GM12891 (cell line): Measurements from ENCODE around the gene MEAK7.

Experiments
- PAX5 ChIP-seq: IDR thresholded peaks from 2 replicates; pipeline ENCODE4 v1.6.1; 2011; ENCODE audit warnings: low read length, moderate library complexity, mild to moderate bottlenecking; ENCODE audit not compliant: insufficient read depth, severe bottlenecking
- POLR2A ChIP-seq: IDR thresholded peaks from 2 replicates; pipeline ENCODE4 v1.6.1; 2011; ENCODE audit warnings: low read depth, low read length, control low read depth
- POLR2AphosphoS5 ChIP-seq: IDR thresholded peaks from 2 replicates; pipeline ENCODE4 v1.6.1; 2011; ENCODE audit warnings: low read depth, low read length, control low read depth
- POU2F2 ChIP-seq: IDR thresholded peaks from 2 replicates; pipeline ENCODE4 v1.6.1; 2011; ENCODE audit warnings: low read depth, mild to moderate bottlenecking, control low read depth, low read length, moderate library complexity
- SPI1 ChIP-seq: IDR thresholded peaks from 2 replicates; pipeline ENCODE4 v1.6.1; 2011; ENCODE audit warnings: low read depth, low read length, control low read depth
- TAF1 ChIP-seq: IDR thresholded peaks from 2 replicates; pipeline ENCODE4 v1.6.1; 2011; ENCODE audit warnings: low read depth, low read length, control low read depth

DNA sequence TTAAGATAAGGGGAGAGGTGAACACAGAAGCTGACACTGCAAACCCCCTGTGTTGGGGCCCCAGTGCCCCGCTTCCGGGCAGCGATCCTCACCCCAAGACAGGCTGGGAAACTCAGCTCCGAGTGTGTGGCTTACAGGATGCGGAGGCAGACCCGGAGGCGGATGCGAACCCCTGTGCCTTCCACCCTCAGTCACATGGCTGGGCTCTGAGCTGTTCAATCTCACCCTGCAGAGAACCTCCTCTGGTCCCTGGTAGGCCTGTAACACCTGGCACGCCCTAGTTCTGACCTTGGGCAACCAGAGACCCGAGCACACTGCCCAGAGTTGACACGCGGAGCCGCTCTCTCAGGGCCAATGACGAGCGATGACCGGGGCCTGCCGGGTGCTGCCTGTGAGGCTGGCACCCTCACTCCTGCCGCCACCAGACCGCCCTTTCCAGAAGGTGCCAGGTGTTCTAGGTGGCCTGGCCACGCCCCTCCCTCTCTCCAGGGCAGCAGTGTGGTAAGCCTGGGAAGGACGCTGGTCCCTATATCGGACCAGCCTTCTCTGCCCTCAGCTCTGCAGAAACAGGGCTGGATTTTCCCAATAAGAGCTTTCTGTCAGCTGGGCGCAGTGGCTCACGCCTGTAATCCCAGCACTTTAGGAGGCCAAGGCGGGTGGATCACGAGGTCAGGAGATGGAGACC, 23.3 kb downstream of the MEAK7 start:
- no peak for TF ChIP-seq TAF1
- no peak for TF ChIP-seq POLR2A
- TF ChIP-seq SPI1 = no peak
- no peak for TF ChIP-seq POLR2AphosphoS5
- TF ChIP-seq PAX5 = no peak
- no peak for TF ChIP-seq POU2F2
